Thyroid gland (tissue), 4 donors: ENCODE data around the gene CSTPP1.

Experiments
- POLR2A ChIP-seq, 2 donors: fragments of 450-650 bp; IDR thresholded peaks; one replicate each; pipeline ENCODE4 v1.6.1; 2017; ENCODE audit warnings: antibody characterized with exemption in 2 of 2, mild to moderate bottlenecking in 2 of 2, moderate library complexity in 1 of 2
- TF ChIP-seq, protein P1 (sequence below), 6 experiments: fragments of 200-600 bp in 3 of 6; fragments of 450-650 bp in 3 of 6; sonication (generic) in 3 of 6; IDR thresholded peaks; one replicate each; pipeline ENCODE4 v1.5.1; 2016 to 2019; ENCODE audit warnings: antibody characterized with exemption in 6 of 6, mild to moderate bottlenecking in 2 of 6, inconsistent platforms in 1 of 6, moderate library complexity in 1 of 6

- TF ChIP-seq, protein P1, sequence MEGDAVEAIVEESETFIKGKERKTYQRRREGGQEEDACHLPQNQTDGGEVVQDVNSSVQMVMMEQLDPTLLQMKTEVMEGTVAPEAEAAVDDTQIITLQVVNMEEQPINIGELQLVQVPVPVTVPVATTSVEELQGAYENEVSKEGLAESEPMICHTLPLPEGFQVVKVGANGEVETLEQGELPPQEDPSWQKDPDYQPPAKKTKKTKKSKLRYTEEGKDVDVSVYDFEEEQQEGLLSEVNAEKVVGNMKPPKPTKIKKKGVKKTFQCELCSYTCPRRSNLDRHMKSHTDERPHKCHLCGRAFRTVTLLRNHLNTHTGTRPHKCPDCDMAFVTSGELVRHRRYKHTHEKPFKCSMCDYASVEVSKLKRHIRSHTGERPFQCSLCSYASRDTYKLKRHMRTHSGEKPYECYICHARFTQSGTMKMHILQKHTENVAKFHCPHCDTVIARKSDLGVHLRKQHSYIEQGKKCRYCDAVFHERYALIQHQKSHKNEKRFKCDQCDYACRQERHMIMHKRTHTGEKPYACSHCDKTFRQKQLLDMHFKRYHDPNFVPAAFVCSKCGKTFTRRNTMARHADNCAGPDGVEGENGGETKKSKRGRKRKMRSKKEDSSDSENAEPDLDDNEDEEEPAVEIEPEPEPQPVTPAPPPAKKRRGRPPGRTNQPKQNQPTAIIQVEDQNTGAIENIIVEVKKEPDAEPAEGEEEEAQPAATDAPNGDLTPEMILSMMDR (IDR thresholded peaks at IDR 0.05) = no peak
- no peak for TF ChIP-seq POLR2A (IDR thresholded peaks at IDR 0.05)
Measured at GRCh38 chr11:46981436-46981835, 44.9 kb downstream of the CSTPP1 start.
